Nephron progenitor cell (in vitro differentiated cells): ENCODE results near the gene LRBA.
"Not testable (repeated sequence)": the region's sequence is repeated elsewhere in the genome, so short reads cannot be mapped to it uniquely, and the experiment has no call there.

Experiments used
- DNase-seq: peaks from one replicate; pipeline ENCODE4 v3.0.0; 2021
- H3K27ac Mint-ChIP-seq: 2 replicates; pipeline ENCODE4 v1.8.0; 2021; ENCODE audit warnings: mild to moderate bottlenecking, moderate library complexity, mixed read lengths
- H3K27me3 Mint-ChIP-seq: 2 replicates; pipeline ENCODE4 v1.8.0; 2021; ENCODE audit warnings: mild to moderate bottlenecking, low read depth, mixed read lengths; ENCODE audit not compliant: poor library complexity
- H3K36me3 Mint-ChIP-seq: 2 replicates; pipeline ENCODE4 v1.8.0; 2021; ENCODE audit warnings: low read depth, mixed read lengths
- H3K4me1 Mint-ChIP-seq: 2 replicates; pipeline ENCODE4 v1.8.0; 2021; ENCODE audit warnings: mixed read lengths
- H3K4me3 Mint-ChIP-seq: 2 replicates; pipeline ENCODE4 v1.8.0; 2021; ENCODE audit warnings: mild to moderate bottlenecking, moderate library complexity, mixed read lengths
- H3K9me3 Mint-ChIP-seq: 2 replicates; pipeline ENCODE4 v1.8.0; 2021; ENCODE audit warnings: mild to moderate bottlenecking, moderate library complexity, mixed read lengths
- TF ChIP-seq, protein P1 (sequence below): fragments of 200-600 bp; sonication (generic); IDR thresholded peaks from 2 replicates; pipeline ENCODE4 v1.5.0; 2021; ENCODE audit warnings: antibody characterized with exemption

LRBA gene

DNA sequence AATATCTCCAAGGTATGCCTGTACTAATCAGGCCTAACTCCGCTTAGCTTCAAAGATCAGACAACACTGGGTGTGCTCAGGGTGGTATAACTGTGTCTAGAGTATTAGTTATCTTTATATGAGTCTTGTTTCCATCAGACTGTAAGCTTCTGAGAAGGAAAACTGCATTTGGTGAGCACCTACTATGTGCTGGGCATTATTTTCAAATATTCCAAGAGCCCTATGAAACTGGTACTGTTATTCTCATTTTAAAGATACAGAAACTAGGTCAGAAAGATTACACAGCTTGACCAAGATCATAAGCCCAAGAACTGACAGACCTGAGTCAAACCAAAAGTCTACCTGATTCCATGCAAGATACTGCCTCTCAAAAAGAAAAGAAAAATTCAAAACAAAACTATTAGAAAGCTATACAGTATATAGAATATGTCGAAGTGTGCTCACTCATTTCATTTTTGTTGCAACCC lies 44.4 kb downstream of the LRBA start:
- H3K9me3 Mint-ChIP-seq: peaks cover 8% of the 10 kb centered on the region
- no peak overlapping the region for H3K27ac Mint-ChIP-seq
- H3K36me3 Mint-ChIP-seq: peaks cover 15% of the 10 kb centered on the region
- TF ChIP-seq, protein P1, sequence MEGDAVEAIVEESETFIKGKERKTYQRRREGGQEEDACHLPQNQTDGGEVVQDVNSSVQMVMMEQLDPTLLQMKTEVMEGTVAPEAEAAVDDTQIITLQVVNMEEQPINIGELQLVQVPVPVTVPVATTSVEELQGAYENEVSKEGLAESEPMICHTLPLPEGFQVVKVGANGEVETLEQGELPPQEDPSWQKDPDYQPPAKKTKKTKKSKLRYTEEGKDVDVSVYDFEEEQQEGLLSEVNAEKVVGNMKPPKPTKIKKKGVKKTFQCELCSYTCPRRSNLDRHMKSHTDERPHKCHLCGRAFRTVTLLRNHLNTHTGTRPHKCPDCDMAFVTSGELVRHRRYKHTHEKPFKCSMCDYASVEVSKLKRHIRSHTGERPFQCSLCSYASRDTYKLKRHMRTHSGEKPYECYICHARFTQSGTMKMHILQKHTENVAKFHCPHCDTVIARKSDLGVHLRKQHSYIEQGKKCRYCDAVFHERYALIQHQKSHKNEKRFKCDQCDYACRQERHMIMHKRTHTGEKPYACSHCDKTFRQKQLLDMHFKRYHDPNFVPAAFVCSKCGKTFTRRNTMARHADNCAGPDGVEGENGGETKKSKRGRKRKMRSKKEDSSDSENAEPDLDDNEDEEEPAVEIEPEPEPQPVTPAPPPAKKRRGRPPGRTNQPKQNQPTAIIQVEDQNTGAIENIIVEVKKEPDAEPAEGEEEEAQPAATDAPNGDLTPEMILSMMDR: no peak
- peaks cover 2% of the 10 kb centered on the region for H3K27me3 Mint-ChIP-seq
- H3K4me1 Mint-ChIP-seq: peaks cover 29% of the 10 kb centered on the region
- no peak for DNase-seq
- no peak overlapping the region for H3K4me3 Mint-ChIP-seq

DNA sequence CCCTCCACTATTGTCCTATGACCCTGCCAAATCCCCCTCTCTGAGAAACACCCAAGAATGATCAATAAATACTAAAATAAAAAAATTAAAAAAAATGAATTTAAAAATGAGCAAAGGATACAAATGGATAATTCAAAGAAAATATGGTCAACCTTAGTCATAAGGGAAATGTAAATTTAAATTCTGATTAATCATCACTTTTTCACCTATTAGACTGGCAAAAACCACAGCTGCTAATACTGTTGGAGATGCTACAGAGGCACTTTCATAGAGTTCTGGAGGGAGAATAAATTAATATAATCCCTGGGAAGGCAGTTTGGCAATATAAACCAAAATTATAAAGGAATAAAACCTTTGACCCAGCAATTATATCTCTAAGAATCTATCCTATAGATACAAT lies 50.3 kb downstream of the LRBA start:
- TF ChIP-seq, protein P1: no peak

DNA sequence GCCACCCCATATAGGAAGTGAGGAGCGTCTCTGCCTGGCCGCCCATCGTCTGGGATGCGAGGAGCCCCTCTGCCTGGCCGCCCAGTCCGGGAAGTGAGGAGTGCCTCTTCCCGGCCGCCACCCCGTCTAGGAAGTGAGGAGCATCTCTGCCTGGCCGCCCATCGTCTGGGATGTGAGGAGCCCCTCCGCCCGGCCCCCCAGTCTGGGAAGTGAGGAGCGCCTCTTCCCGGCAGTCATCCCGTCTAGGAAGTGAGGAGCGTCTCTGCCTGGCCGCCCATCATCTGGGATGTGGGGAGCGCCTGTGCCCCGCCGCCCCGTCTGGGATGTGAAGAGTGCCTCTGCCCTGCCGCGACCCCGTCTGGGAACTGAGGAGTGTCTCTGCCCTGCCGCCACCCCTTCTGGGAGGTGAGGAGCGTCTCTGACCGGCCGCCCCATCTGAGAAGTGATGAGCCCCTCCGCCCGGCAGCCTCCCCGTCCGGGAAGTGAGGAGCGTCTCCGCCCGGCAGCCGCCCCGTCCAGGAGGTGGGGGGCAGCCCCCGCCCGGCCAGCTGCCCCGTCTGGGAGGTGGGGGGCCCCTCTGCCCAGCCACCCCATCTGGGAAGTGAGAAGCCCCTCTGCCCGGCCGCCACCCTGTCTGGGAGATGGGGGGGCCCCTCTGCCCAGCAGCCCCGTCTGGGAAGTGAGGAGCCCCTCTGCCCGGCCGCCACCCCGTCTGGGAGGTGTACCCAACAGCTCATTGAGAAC lies 51.3 kb downstream of the LRBA start:
- H3K4me1 Mint-ChIP-seq, H3K4me3 Mint-ChIP-seq, H3K27me3 Mint-ChIP-seq, DNase-seq, H3K27ac Mint-ChIP-seq: not testable (repeated sequence)
- Mint-ChIP-seq H3K9me3 (peaks cover 35% of the 10 kb centered on the region), H3K36me3 (peaks cover 27% of the 10 kb centered on the region)

More for the DNA sequence above, 50.3 kb downstream of the LRBA start:
- Mint-ChIP-seq H3K36me3 (peaks cover 26% of the 10 kb centered on the region), H3K9me3 (peaks cover 32% of the 10 kb centered on the region), H3K4me3 (no peak overlapping the region), H3K4me1 (no peaks in the 10 kb centered on the region), H3K27me3 (no peaks in the 10 kb centered on the region), H3K27ac (no peak overlapping the region)
- no peak for DNase-seq

DNA sequence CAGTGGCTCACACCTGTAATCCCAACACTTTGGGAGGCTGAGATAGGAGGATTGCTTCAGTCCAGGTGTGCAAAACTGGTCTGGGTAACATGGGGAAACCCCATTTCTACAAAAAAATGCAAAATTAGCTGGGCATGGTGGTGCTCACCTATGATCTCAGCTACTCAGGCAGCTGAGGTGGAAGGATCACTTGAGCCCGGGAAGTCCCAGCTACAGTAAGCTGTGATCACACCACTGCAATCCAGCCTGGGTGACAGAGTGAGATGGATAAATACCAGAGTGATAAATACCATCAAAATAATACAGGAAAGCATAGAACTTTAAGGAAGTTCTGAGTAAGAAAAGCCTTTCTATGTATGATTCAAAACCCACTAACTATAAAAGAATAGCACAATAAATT lies 52.8 kb downstream of the LRBA start:
- Mint-ChIP-seq H3K36me3 (peaks cover 39% of the 10 kb centered on the region), H3K4me3 (no peak overlapping the region), H3K27ac (no peak overlapping the region), H3K4me1 (no peaks in the 10 kb centered on the region), H3K27me3 (no peaks in the 10 kb centered on the region), H3K9me3 (peaks cover 50% of the 10 kb centered on the region)
- TF ChIP-seq, protein P1: no peak
- no peak for DNase-seq

DNA sequence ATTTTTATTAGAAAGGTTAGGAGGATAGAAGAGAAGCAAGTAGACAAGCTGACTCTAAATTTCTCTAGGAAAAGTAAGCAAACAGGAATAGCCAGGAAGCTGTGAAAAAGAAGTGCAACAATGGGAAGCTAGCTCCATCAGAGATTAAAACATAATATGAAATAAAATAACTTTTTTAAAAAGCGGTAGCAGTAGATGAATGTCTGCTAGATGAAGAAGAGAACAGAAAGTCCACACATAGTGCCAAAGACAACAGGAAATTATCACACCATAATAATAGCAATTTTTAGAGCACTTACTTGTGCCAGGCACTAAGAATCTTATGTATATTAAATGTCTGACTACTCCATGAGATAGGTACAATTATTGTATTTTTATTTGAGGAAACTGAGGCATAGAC lies 53.5 kb downstream of the LRBA start:
- Mint-ChIP-seq H3K27ac (no peak overlapping the region), H3K9me3 (peaks cover 57% of the 10 kb centered on the region), H3K4me3 (no peak overlapping the region), H3K27me3 (no peaks in the 10 kb centered on the region), H3K4me1 (no peaks in the 10 kb centered on the region), H3K36me3 (peaks cover 42% of the 10 kb centered on the region)
- TF ChIP-seq, protein P1: no peak
- DNase-seq: no peak

DNA sequence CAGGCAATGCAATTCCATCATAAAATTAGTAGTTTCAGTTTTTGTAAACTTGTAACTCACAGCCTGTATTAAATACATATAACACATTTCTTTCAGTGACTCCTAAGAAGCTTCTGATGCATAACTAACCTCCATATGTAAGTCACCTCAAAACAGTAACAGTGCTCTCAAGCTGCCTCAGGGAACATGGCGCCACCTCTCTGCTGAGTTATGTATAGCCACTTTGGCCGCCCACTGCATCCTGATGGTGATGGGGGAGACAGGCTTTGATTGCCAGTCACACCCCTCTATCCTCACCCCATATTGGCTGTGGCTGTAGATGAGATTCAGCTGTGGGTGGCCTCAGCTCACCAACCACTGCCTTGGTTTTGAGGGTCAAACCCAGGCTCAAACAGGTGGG lies 54.3 kb downstream of the LRBA start:
- H3K9me3 Mint-ChIP-seq: peaks cover 61% of the 10 kb centered on the region
- TF ChIP-seq, protein P1: no peak
- DNase-seq: no peak
- no peak overlapping the region for H3K4me3 Mint-ChIP-seq
- no peak overlapping the region for H3K27ac Mint-ChIP-seq
- peaks cover 48% of the 10 kb centered on the region for H3K36me3 Mint-ChIP-seq
- no peaks in the 10 kb centered on the region for H3K4me1 Mint-ChIP-seq
- H3K27me3 Mint-ChIP-seq: no peaks in the 10 kb centered on the region
